CD4-positive, alpha-beta T cell treated with Interferon gamma for 1 hour (primary cell): Measurements from ENCODE around the gene SP9.
"Not testable (repeated sequence)": the region's sequence is repeated elsewhere in the genome, so short reads cannot be mapped to it uniquely, and the experiment has no call there.

Experiments
- DNase-seq: peaks from one replicate; pipeline ENCODE4 v3.0.0-alpha.2; 2020

SP9 gene

GRCh38 chr2:174344716-174345461, 10.1 kb downstream of the SP9 start:
- DNase-seq, result no peak

GRCh38 chr2:174350018-174350417, 15.3 kb downstream of the SP9 start:
- no peak for DNase-seq

GRCh38 chr2:174350593-174351181, 15.9 kb downstream of the SP9 start:
- DNase-seq, result no peak

GRCh38 chr2:174353004-174353403, 18.2 kb downstream of the SP9 start:
- DNase-seq, result no peak

- no peak for DNase-seq
Observed at GRCh38 chr2:174356347-174356746, 21.6 kb downstream of the SP9 start.

- not testable (repeated sequence) for DNase-seq
Observed at GRCh38 chr2:174359663-174360062, 24.9 kb downstream of the SP9 start.

- DNase-seq, result no peak
Observed at GRCh38 chr2:174362949-174363348, 28.2 kb downstream of the SP9 start.

- DNase-seq, result not testable (repeated sequence)
Observed at GRCh38 chr2:174363492-174364225, 28.9 kb downstream of the SP9 start.

GRCh38 chr2:174364628-174365027, 29.9 kb downstream of the SP9 start:
- no peak for DNase-seq

- no peak for DNase-seq
Observed at GRCh38 chr2:174365571-174365970, 30.8 kb downstream of the SP9 start.

GRCh38 chr2:174368691-174369090, 33.9 kb downstream of the SP9 start:
- no peak for DNase-seq

GRCh38 chr2:174376967-174377366, 42.2 kb downstream of the SP9 start:
- DNase-seq, result no peak

GRCh38 chr2:174383796-174384195, 49.0 kb downstream of the SP9 start:
- DNase-seq, result no peak

- DNase-seq, result no peak
Observed at GRCh38 chr2:174385201-174385600, 50.4 kb downstream of the SP9 start.
